KMS-11 (cell line): ENCODE data around the gene JAKMIP2.

Source experiments
- H2AFZ ChIP-seq: fragments of 200-600 bp; sonication (generic); 2 replicates; pipeline ENCODE4 v1.6.1; 2016; ENCODE audit warnings: antibody characterized with exemption, mixed run types, low read depth
- H3K27ac ChIP-seq: fragments of 200-600 bp; sonication (generic); 2 replicates; pipeline ENCODE4 v1.6.1; 2016; ENCODE audit warnings: mild to moderate bottlenecking, mixed run types
- H3K27me3 ChIP-seq: fragments of 200-600 bp; sonication (generic); 2 replicates; pipeline ENCODE4 v1.6.1; 2017; ENCODE audit warnings: mild to moderate bottlenecking, low read depth, mixed run types, moderate library complexity; ENCODE audit not compliant: insufficient read depth
- H3K36me3 ChIP-seq: fragments of 200-600 bp; sonication (generic); 2 replicates; pipeline ENCODE4 v1.6.1; 2017; ENCODE audit warnings: mild to moderate bottlenecking, mixed run types; ENCODE audit not compliant: insufficient read depth
- H3K4me1 ChIP-seq: fragments of 200-600 bp; sonication (generic); 2 replicates; pipeline ENCODE4 v1.6.1; 2016; ENCODE audit warnings: mild to moderate bottlenecking, low read depth, mixed run types; ENCODE audit not compliant: poor library complexity, severe bottlenecking
- H3K4me2 ChIP-seq: fragments of 200-600 bp; sonication (generic); 2 replicates; pipeline ENCODE4 v1.7.0; 2016; ENCODE audit warnings: mild to moderate bottlenecking, mixed run types
- H3K4me3 ChIP-seq: fragments of 200-600 bp; sonication (generic); IDR thresholded peaks from 2 replicates; pipeline ENCODE4 v1.6.1; 2017; ENCODE audit warnings: low read depth, low read length, mixed read lengths; ENCODE audit not compliant: insufficient read depth
- H3K79me2 ChIP-seq: fragments of 200-600 bp; sonication (generic); 2 replicates; pipeline ENCODE4 v1.6.1; 2016; ENCODE audit warnings: low read depth, mixed run types; ENCODE audit not compliant: insufficient read depth
- H3K9ac ChIP-seq: fragments of 200-600 bp; sonication (generic); 2 replicates; pipeline ENCODE4 v1.6.1; 2016; ENCODE audit warnings: mild to moderate bottlenecking, mixed run types
- H4K20me1 ChIP-seq: fragments of 200-600 bp; sonication (generic); 2 replicates; pipeline ENCODE4 v1.6.1; 2016; ENCODE audit warnings: mild to moderate bottlenecking, mixed run types; ENCODE audit not compliant: insufficient read depth
- TF ChIP-seq, protein P1 (sequence below): fragments of 200-600 bp; sonication (generic); conservative IDR thresholded peaks from 2 replicates; pipeline ENCODE4 v1.6.1; 2017; ENCODE audit warnings: low read depth, mild to moderate bottlenecking, antibody characterized with exemption, low read length, moderate library complexity, mixed read lengths

The JAKMIP2 gene

GRCh38 chr5:147750065-147750464, 32.5 kb downstream of the JAKMIP2 start:
- H3K4me3 ChIP-seq, result no peak overlapping the region

DNA sequence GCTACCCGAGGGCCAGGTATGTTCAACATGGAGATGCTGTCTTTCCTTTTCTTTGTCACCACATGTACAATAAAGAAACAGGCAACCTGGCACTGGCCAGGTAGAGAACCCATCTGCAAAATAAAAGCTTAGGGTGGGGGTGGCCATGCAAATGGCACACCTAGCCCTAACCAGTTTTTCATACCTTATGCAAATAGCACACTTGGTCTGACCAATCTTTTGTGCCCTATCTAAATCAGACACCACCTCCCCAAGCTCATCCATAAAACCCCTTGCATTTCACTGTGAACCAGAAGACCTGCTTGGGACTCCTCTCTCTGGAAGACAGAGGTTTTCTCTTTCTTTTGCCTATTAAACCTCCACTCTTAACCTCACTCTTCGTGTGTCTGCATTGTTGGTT, 33.9 kb downstream of the JAKMIP2 start:
- Histone ChIP-seq H4K20me1 (no peaks in the 10 kb centered on the region), H3K4me2 (no peak overlapping the region), H2AFZ (no peak overlapping the region), H3K36me3 (no peaks in the 10 kb centered on the region), H3K4me1 (peaks cover 8% of the 10 kb centered on the region), H3K27ac (no peak overlapping the region), H3K27me3 (no peaks in the 10 kb centered on the region), H3K4me3 (no peak overlapping the region), H3K79me2 (no peaks in the 10 kb centered on the region; the same call in 1 of the 2 replicates), H3K9ac (no peak overlapping the region)
- TF ChIP-seq, protein P1, sequence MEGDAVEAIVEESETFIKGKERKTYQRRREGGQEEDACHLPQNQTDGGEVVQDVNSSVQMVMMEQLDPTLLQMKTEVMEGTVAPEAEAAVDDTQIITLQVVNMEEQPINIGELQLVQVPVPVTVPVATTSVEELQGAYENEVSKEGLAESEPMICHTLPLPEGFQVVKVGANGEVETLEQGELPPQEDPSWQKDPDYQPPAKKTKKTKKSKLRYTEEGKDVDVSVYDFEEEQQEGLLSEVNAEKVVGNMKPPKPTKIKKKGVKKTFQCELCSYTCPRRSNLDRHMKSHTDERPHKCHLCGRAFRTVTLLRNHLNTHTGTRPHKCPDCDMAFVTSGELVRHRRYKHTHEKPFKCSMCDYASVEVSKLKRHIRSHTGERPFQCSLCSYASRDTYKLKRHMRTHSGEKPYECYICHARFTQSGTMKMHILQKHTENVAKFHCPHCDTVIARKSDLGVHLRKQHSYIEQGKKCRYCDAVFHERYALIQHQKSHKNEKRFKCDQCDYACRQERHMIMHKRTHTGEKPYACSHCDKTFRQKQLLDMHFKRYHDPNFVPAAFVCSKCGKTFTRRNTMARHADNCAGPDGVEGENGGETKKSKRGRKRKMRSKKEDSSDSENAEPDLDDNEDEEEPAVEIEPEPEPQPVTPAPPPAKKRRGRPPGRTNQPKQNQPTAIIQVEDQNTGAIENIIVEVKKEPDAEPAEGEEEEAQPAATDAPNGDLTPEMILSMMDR, result no peak

More at GRCh38 chr5:147750065-147750464, 32.5 kb downstream of the JAKMIP2 start:
- no peaks in the 10 kb centered on the region; the same call in 1 of the 2 replicates for H3K79me2 ChIP-seq
- no peak overlapping the region for H2AFZ ChIP-seq
- no peak overlapping the region for H3K4me2 ChIP-seq
- no peaks in the 10 kb centered on the region for H3K27me3 ChIP-seq
- TF ChIP-seq, protein P1, result no peak
- H3K27ac ChIP-seq, result no peak overlapping the region
- no peaks in the 10 kb centered on the region for H3K36me3 ChIP-seq
- H4K20me1 ChIP-seq, result no peaks in the 10 kb centered on the region
- no peak overlapping the region for H3K9ac ChIP-seq
- peaks cover 19% of the 10 kb centered on the region for H3K4me1 ChIP-seq

- TF ChIP-seq, protein P1, result no peak
Observed at GRCh38 chr5:147746986-147747385, 35.5 kb downstream of the JAKMIP2 start.

DNA sequence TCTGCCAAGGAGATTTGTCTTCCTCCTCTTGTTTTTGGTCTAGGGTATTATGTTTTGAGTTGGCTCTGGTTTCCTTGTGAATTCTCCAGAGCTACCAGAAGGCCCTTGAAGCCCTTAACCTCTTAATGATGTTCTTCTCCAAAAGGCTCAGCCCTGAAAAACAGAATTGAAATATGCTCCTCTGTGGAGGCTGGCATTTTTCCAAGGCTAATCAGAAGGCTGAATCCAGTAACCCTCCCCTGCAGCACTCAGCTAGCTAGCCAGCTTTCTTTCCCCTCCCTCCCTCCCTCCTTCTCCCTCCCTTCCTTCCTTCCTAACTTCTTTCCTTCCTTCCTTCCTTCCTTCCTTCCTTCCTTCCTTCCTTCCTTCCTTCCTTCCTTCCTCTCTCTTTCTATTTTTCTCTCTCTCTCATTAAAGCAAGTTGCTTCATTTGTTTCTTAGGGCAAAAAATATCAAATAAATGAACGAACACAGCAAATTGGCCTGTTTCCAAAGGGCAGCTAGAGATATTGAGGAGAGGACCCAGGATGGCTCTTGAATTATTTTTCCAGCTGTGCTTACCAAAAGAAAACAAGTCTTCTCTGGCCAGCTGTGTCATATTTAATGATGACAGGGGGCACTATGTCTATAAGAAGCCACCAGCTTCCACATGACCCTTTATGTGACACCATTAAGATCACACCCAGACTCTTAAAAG, 38.7 kb downstream of the JAKMIP2 start:
- Histone ChIP-seq H3K4me2 (no peak overlapping the region), H3K9ac (no peak overlapping the region)

More at GRCh38 chr5:147746986-147747385, 35.5 kb downstream of the JAKMIP2 start:
- H3K4me1 ChIP-seq, result no peaks in the 10 kb centered on the region
- H3K4me3 ChIP-seq, result no peak overlapping the region
- no peak overlapping the region for H2AFZ ChIP-seq
- H3K79me2 ChIP-seq, result no peaks in the 10 kb centered on the region; the same call in 1 of the 2 replicates
- no peaks in the 10 kb centered on the region for H3K27me3 ChIP-seq
- H4K20me1 ChIP-seq, result no peaks in the 10 kb centered on the region
- H3K9ac ChIP-seq, result no peak overlapping the region
- no peak overlapping the region for H3K4me2 ChIP-seq
- H3K27ac ChIP-seq, result no peak overlapping the region
- H3K36me3 ChIP-seq, result no peaks in the 10 kb centered on the region

More for the DNA sequence above, 38.7 kb downstream of the JAKMIP2 start:
- H4K20me1 ChIP-seq, result no peaks in the 10 kb centered on the region
- no peaks in the 10 kb centered on the region for H3K36me3 ChIP-seq
- no peaks in the 10 kb centered on the region for H3K4me1 ChIP-seq
- no peaks in the 10 kb centered on the region for H3K27me3 ChIP-seq
- H3K27ac ChIP-seq, result no peak overlapping the region
- no peak overlapping the region for H3K4me3 ChIP-seq
- TF ChIP-seq, protein P1, result no peak
- H2AFZ ChIP-seq, result no peak overlapping the region
- no peaks in the 10 kb centered on the region; the same call in 1 of the 2 replicates for H3K79me2 ChIP-seq
